Measurements from ENCODE around the gene IPO13. TPM values are rescaled to one million over a fixed set of nuclear protein-coding genes. Genes with fewer than 3 reads are reported as not detected.

IPO13 gene
- polyA plus RNA-seq, 3 donors: 36.9 to 43.5 (median 41.8) TPM

DNA sequence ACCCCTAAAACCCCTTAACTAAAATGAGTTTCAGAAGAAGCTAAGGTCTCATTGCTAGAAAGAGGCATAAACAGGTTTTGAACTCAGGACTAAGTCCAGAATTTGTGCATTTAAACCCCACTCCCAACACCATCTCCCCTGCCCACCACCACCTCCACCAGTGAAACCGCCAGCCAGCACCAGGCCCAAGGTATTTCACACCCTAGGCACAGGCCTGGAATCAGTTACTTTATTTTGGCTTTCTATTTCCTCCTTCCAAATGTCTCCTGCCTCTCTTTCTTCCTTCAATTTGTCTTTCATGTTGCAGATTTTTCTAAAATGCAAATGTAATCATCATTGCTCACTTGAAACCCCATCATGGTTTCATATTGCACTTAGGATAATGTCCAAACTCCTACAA is 1.9 kb upstream of the IPO13 start:
- DNase-seq (ENCODE audit: extremely low read depth in 1 of 11, low read depth in 9 of 11, low spot score in 4 of 11): no peak

- DNase-seq (ENCODE audit: extremely low read depth in 1 of 11, low read depth in 9 of 11, low spot score in 4 of 11): no peak
Measured at GRCh38 chr1:43945674-43946235, 995 bp upstream of the IPO13 start.

DNA sequence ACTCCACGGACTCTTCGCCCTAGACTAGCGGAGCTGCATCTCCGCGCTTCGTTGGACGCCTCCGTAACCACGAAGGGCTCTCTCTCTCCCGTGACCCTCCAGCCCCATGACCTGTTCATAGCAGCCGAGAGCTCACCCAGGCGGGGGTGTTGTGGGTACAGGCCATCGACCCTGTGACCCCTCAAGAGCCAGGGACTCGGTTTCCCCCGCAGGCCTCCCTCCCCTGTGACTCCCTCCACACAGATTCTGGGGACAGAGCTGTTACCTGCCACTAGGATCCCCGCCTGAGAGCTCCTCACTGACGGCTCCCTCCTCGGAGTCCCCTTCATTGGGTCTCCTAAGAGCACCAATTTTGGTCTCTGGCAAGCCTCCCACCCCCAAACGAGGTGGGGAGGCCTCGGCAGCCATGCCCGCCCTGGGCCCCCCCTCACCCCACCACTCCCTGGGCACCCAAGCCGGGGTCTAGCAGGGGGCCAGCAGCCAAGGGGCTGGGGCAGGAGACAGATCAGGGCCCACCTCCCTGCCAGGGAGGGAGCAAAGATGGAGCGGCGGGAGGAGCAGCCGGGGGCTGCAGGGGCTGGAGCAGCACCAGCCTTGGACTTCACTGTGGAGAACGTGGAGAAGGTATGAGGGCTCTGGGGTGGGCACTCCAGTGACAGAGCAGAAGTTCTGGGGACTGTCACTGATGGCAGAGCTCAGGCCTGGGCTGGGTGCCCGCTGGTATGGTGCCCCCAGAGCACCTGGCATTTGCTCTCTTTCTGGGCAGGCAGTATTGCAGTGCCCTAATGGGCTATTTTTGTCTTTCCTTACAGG is 517 bp downstream of the IPO13 start:
- no peak for DNase-seq (ENCODE audit: extremely low read depth in 1 of 11, low read depth in 9 of 11, low spot score in 4 of 11)

DNA sequence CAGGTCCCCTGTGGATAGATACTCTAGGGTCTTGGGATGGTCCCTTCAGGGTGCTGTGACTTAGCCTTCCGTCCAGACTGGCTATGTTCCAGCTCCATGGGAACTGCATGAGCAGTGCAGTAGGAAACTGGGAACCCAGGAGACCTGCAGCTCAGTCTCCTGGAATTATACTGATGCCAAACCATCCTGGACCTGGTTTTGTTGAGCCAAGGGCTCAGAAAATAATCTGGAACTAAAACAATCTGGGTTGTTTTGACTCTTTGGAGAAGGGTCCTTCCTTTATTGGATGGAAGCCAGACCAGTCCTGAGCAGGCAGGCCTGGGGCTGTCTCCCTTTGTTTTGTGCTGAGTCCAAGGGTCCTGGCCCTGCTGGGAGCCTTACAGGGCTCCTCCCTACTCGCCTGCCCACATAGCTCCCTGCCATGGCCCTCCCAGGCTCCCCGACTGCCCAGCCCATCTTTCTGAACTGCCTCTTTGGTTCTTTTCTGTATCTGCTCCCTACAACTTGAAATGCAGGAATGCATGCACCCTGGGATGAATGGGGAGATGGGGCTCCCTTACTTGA is 1.2 kb downstream of the IPO13 start:
- no peak for DNase-seq (ENCODE audit: extremely low read depth in 1 of 11, low read depth in 9 of 11, low spot score in 4 of 11)

DNA sequence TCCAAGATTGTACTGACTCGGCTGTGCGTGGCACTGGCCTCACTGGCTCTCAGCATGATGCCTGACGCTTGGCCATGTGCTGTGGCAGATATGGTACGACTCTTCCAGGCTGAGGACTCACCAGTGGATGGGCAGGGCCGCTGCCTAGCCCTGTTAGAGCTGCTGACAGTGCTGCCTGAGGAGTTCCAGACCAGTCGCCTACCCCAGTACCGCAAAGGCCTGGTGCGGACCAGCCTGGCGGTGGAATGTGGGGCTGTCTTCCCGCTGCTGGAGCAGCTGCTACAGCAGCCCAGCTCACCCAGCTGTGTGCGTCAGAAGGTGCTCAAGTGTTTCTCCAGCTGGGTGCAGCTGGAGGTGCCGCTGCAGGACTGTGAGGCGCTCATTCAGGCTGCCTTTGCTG is 2.9 kb downstream of the IPO13 start:
- DNase-seq (ENCODE audit: extremely low read depth in 1 of 11, low read depth in 9 of 11, low spot score in 4 of 11): no peak

DNA sequence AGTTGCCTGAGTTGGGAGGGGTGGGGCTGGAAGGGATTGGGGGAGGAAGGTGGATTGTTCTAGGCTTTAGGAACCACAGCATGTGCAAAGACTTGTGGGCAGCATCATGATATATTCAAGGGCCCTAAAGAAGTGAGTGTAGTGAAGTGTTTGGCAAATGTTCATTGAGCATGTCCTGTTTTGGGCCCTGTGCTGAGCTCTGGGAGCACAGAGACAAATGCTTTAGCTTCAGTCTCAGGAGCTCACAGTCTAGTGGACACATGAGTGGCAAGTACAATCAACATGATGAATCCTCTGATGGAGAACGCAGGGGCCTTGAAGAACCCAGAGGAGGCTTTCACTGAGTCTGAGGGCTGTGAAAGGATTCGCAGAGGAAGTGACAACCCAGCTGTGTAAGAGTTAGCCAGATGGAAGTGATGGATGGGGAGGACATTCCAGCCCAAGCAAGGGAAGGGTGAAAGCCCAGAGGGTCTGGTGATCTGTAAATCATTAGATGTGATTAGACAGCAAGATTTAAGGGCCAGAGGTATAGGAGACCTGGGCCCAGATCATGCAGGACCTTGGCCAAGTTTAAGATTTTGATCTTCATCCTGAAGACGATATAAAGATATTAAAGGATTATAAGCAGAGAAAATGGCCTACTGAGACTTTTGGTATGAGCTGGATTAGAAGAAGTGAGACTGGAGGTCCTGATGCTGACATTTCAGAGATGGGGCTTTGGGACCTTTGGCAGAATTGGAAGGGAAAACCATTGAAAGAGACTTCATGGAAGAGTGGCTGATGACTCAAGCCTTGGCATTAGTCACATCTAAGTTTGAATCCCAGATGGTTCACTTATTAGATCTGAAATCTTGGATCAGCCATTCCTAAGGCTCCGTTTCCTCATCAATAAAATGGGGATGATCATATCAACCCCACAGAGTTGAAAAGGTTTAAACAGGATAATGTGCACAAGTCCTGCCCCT is 4.6 kb downstream of the IPO13 start:
- DNase-seq (ENCODE audit: extremely low read depth in 1 of 11, low read depth in 9 of 11, low spot score in 4 of 11): no peak

- no peak for DNase-seq (ENCODE audit: extremely low read depth in 1 of 11, low read depth in 9 of 11, low spot score in 4 of 11)
Measured at GRCh38 chr1:43952731-43953346, 6.1 kb downstream of the IPO13 start.

GRCh38 chr1:43953361-43953760 is 6.6 kb downstream of the IPO13 start:
- DNase-seq (ENCODE audit: extremely low read depth in 1 of 11, low read depth in 9 of 11, low spot score in 4 of 11): no peak

DNA sequence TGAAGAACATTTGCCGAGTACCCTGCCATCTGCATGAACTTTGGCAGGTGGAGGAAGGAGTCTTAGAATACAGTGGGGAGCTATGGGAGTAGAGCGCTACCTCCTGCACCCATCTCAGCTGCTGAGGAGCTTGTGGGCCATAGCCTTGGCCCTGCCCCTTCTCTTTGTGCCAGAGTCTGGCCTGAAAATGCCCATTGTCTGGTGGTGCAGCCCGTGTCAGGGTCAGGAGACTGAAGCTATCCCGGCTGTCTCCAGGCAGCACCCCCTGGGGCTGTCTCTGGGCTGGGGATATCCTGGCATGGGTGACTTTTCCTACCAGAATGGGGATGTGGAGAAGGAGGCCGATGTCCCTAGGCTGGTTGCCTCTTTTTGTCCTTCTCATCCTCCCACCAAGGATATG is 7.3 kb downstream of the IPO13 start:
- DNase-seq (ENCODE audit: extremely low read depth in 1 of 11, low read depth in 9 of 11, low spot score in 4 of 11): no peak

- no peak for DNase-seq (ENCODE audit: extremely low read depth in 1 of 11, low read depth in 9 of 11, low spot score in 4 of 11)
Measured at GRCh38 chr1:43956234-43956633, 9.5 kb downstream of the IPO13 start.

- no peak for DNase-seq (ENCODE audit: extremely low read depth in 1 of 11, low read depth in 9 of 11, low spot score in 4 of 11)
Measured at GRCh38 chr1:43957407-43958040, 10.8 kb downstream of the IPO13 start.

- DNase-seq (ENCODE audit: extremely low read depth in 1 of 11, low read depth in 9 of 11, low spot score in 4 of 11): no peak
Measured at GRCh38 chr1:43958351-43959255, 11.9 kb downstream of the IPO13 start.

DNA sequence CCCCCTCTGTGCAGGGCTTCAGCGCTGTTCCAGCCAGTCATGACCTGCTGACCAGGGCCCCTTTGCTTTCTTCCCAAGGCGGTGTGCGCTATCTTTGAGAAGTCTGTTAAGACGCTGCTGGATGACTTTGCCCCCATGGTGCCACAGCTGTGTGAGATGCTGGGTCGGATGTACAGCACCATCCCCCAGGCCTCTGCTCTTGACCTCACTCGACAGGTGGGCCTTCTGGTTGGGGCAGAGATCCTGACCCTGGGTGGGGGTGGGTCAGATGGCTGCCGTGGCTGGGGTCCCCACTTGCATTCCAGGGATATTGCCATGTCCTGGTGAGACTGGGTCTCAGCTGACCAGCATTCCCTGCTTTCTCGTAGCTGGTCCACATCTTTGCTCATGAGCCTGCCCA is 14.0 kb downstream of the IPO13 start:
- no peak for DNase-seq (ENCODE audit: extremely low read depth in 1 of 11, low read depth in 9 of 11, low spot score in 4 of 11)

GRCh38 chr1:43961692-43962091 is 14.9 kb downstream of the IPO13 start:
- no peak for DNase-seq (ENCODE audit: extremely low read depth in 1 of 11, low read depth in 9 of 11, low spot score in 4 of 11)

DNA sequence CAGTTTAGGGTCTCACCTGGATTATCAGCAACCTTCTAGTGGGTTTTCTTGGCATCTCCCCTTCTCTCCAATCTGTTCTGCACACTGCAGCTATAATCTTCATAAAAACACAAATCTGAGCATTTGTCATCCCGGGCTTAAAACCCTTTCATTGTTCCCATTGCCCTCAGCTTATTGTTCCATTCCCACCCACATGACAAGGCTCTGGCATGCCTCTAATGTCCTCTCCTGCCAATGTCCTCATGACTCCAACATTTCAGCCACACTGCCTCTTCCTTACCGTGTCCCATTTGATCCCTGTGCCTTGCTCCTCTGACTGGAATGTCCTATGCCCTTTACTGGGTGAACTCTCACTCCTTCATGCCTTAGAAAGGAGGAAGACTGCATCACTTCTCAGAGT is 15.6 kb downstream of the IPO13 start:
- DNase-seq (ENCODE audit: extremely low read depth in 1 of 11, low read depth in 9 of 11, low spot score in 4 of 11): no peak

DNA sequence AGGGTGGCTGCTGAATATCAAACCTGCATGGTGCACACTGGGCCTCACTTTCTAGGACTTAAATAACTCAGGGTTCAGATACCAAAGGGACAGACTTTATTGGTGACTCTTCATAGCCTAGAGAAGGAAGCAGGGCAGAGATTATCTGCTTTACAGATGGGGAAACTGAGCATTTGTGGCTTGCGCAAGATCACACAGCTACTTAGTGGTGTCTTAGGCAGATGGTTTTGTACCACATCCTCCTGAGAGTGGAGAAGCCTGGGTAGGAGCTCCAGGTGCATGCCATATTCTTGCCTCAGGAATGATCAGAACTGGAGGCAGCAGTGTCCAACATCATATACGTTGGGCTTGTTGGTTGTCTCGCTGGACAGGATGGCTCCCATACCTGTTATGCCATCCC is 16.3 kb downstream of the IPO13 start:
- no peak for DNase-seq (ENCODE audit: extremely low read depth in 1 of 11, low read depth in 9 of 11, low spot score in 4 of 11)

- DNase-seq (ENCODE audit: extremely low read depth in 1 of 11, low read depth in 9 of 11, low spot score in 4 of 11): no peak
Measured at GRCh38 chr1:43963890-43964289, 17.1 kb downstream of the IPO13 start.

DNA sequence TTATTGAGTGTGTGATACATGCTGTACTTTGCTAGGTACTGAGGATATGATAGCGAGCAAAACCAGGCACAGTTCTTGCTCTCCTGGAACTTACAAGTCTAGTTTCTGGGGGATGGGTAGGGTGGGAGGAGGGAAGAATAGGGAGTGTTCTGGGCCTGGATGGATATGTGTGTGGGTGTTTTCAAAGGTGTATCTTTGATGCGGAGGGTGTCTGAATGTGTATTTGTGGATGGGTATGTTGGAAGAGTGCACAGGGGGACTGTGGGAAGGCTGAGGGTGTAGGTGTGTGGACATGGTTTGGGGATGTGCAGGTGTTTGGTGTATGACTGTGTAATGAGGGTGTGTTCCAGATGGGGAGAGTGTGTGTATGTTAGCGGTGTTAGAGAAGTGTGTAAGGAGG is 18.6 kb downstream of the IPO13 start:
- no peak for DNase-seq (ENCODE audit: extremely low read depth in 1 of 11, low read depth in 9 of 11, low spot score in 4 of 11)
